HG03196 (cell line): ENCODE data around the gene AGFG2.

Source experiments
- ATAC-seq: cut with Tn5 transposase; IDR thresholded peaks from one replicate; pipeline ENCODE4 v1.9.1; 2021; ENCODE audit not compliant: unreplicated experiment

The AGFG2 gene

GRCh38 chr7:100571829-100572116 is 32.8 kb downstream of the AGFG2 start:
- no peak for ATAC-seq

- ATAC-seq, result no peak
Measured at GRCh38 chr7:100572281-100572948, 33.4 kb downstream of the AGFG2 start.

GRCh38 chr7:100572949-100573675 is 34.1 kb downstream of the AGFG2 start:
- ATAC-seq, result no peak

GRCh38 chr7:100573691-100574361 is 34.8 kb downstream of the AGFG2 start, which contains the start of gene SAP25:
SAP25 (minus strand) TSS chr7:100573900; CDS start chr7:100573742, 158 bp downstream.
- ATAC-seq, result no peak

GRCh38 chr7:100574362-100575205 is 35.6 kb downstream of the AGFG2 start:
- no peak for ATAC-seq

- ATAC-seq, result no peak
Measured at GRCh38 chr7:100575206-100575631, 36.2 kb downstream of the AGFG2 start.

- ATAC-seq, result no peak
Measured at GRCh38 chr7:100575746-100576383, 36.9 kb downstream of the AGFG2 start.

GRCh38 chr7:100576384-100576993 is 37.5 kb downstream of the AGFG2 start:
- no peak for ATAC-seq

GRCh38 chr7:100577103-100577502 is 38.1 kb downstream of the AGFG2 start:
- ATAC-seq, result no peak

- no peak for ATAC-seq
Measured at GRCh38 chr7:100577507-100577906, 38.5 kb downstream of the AGFG2 start.

GRCh38 chr7:100578246-100579183 is 39.5 kb downstream of the AGFG2 start:
- ATAC-seq, result no peak

GRCh38 chr7:100580466-100581283 is 41.7 kb downstream of the AGFG2 start:
- ATAC-seq, result no peak

GRCh38 chr7:100582041-100582579 is 43.1 kb downstream of the AGFG2 start:
- ATAC-seq, result no peak

- ATAC-seq, result no peak
Measured at GRCh38 chr7:100582650-100583049, 43.6 kb downstream of the AGFG2 start.

GRCh38 chr7:100583132-100584053 is 44.4 kb downstream of the AGFG2 start:
- no peak for ATAC-seq

GRCh38 chr7:100584054-100584682 is 45.2 kb downstream of the AGFG2 start:
- ATAC-seq, result no peak
